ENCODE results near the gene C21orf58.
A peak's percentile ranks its signal among the peaks of the same experiment; 100 is the strongest.
"Not testable (repeated sequence)": the region's sequence is repeated elsewhere in the genome, so short reads cannot be mapped to it uniquely, and the experiment has no call there.

C21orf58 gene

DNA sequence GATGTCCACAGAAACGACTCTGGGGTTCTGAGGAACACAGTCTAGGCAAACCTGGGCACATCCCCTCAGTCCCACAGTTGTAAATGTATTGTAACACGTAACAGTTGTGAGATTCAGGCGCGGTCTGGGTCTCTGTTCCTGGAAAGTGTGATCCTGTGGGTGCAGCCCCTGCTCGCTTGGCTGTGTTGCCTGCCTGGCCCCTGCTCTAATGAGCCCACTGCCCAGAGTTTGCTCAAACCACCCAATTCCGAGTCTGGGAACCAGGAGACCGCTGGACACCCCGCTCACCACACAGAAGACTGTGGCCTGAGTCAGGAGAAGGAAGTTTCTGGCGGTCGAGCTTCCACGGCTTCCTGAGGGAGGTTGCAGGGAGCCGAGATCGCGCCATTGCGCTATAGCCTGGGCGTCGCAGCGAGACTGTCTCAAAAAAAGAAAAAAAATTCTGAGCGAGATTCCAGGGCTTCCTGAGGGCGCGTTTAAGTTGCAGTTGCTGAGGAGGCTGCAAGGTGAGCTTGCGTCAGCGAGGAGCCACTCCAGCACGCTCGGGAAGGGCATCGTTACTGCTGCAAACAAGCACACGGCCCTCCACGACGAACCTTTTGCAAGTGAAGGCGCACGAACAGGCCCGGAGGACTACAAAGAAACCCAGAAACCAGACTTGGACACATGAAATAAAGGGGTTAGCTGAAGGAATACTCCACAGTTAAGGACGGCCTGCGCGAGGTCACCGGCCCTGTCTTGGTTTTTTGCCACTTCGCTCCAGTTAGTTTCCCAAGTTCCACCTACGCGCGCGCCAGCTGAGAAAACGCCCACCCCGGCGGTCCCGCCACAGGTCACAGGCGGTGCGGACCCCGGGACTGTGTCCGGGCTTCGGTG lies 1.1 kb downstream of the C21orf58 start:
- WGBS = 5% methylated on average over 50 of the region's 50 CpGs
- Histone ChIP-seq H3K4me1 (ENCODE audit: insufficient read depth, low read length) (peaks cover 22% of the 10 kb centered on the region), H3K27ac (ENCODE audit: low read depth, low read length) (peak overlapping the region; percentile 96), H3K9ac (ENCODE audit: low read depth, low read length) (peak overlapping the region; percentile 96), H3K4me3 (ENCODE audit: low read length) (peak overlapping the region; percentile 100), H3K27me3 (ENCODE audit: insufficient read depth, low read length) (no peaks in the 10 kb centered on the region), H3K9me3 (ENCODE audit: insufficient read depth, low read depth, low read length) (no peaks in the 10 kb centered on the region), H3K36me3 (ENCODE audit: insufficient read depth, low read length) (peaks cover 23% of the 10 kb centered on the region)

DNA sequence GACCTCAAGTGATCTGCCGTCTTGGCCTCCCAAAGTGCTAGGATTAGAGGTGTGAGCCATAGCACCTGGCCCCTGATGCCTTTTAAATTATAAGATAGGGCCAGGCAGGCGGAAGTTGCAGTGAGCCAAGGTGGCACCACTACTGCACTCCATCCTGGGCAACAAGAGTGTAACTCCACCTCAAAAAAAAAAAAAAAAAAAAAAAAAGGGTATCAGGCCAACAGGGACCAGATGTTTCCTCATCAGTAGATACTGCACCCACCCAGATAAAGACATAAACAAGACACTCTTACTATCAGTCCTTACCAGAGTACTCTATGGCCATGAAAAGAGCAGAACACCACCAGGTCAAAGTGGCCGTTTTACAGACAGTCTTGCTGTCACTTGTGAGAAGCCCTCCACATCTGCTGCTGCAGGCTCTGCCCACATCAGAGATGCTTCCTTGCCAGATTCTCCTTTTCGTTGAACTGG lies 3.3 kb downstream of the C21orf58 start:
- Histone ChIP-seq H3K27ac (ENCODE audit: low read depth, low read length) (no peak overlapping the region), H3K4me3 (ENCODE audit: low read length) (peak overlapping the region; percentile 27; the same call in 1 of the 2 replicates)

DNA sequence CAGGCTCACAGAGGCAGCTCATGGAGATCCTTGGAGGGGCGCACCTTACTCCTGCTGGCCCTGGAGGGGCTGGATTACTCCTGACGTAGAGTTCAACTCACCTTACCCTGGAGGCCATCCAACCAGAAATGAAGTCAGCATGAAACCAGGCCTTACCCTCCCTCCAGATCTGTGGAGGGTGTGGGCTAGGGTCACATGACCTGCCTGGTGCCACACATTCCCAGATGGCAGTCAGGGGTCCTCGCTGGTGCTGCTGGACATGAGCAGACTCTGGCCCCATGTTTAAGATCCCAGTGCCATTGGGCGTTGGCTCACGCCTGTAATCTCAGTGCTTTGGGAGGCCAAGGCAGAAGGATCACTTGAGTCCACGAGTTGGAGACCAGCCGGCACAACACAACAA lies 4.5 kb downstream of the C21orf58 start:
- peaks cover 11% of the 10 kb centered on the region; the same call in 1 of the 2 replicates for H3K4me1 ChIP-seq (ENCODE audit: insufficient read depth, low read length)
- H3K27me3 ChIP-seq (ENCODE audit: insufficient read depth, low read length) = no peaks in the 10 kb centered on the region
- peaks cover 23% of the 10 kb centered on the region for H3K36me3 ChIP-seq (ENCODE audit: insufficient read depth, low read length)
- 92% methylated on average over 7 of the region's 7 CpGs for WGBS
- H3K4me3 ChIP-seq (ENCODE audit: low read length) = no peak overlapping the region
- H3K27ac ChIP-seq (ENCODE audit: low read depth, low read length) = no peak overlapping the region
- no peaks in the 10 kb centered on the region for H3K9me3 ChIP-seq (ENCODE audit: insufficient read depth, low read depth, low read length)
- no peak overlapping the region for H3K9ac ChIP-seq (ENCODE audit: low read depth, low read length)

More for the DNA sequence above, 3.3 kb downstream of the C21orf58 start:
- Histone ChIP-seq H3K9ac (ENCODE audit: low read depth, low read length) (no peak overlapping the region), H3K9me3 (ENCODE audit: insufficient read depth, low read depth, low read length) (no peaks in the 10 kb centered on the region), H3K4me1 (ENCODE audit: insufficient read depth, low read length) (peaks cover 12% of the 10 kb centered on the region), H3K27me3 (ENCODE audit: insufficient read depth, low read length) (no peaks in the 10 kb centered on the region), H3K36me3 (ENCODE audit: insufficient read depth, low read length) (peaks cover 15% of the 10 kb centered on the region)
- WGBS = 97% methylated on average over 4 of the region's 4 CpGs

DNA sequence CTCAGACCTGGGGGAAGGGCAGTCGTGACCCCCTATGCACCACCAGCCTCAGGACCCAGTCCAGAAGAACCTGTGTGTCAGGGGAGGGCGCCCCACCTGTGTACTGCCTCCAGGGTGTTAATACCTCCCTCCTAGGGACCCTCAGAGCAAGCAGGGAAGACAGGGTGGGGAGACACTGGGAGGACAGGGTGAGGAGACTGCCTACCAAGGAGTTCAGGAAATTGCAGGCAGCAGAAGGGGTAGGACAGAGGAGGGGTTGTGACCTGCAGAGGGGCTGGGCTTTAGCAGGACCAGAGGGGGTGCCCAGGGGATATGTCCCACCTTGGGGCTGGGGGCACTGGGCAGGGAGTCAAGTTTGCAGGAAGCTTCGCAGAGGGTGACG lies 5.2 kb downstream of the C21orf58 start:
- H3K4me3 ChIP-seq (ENCODE audit: low read length) = no peak overlapping the region
- H3K27ac ChIP-seq (ENCODE audit: low read depth, low read length) = no peak overlapping the region

DNA sequence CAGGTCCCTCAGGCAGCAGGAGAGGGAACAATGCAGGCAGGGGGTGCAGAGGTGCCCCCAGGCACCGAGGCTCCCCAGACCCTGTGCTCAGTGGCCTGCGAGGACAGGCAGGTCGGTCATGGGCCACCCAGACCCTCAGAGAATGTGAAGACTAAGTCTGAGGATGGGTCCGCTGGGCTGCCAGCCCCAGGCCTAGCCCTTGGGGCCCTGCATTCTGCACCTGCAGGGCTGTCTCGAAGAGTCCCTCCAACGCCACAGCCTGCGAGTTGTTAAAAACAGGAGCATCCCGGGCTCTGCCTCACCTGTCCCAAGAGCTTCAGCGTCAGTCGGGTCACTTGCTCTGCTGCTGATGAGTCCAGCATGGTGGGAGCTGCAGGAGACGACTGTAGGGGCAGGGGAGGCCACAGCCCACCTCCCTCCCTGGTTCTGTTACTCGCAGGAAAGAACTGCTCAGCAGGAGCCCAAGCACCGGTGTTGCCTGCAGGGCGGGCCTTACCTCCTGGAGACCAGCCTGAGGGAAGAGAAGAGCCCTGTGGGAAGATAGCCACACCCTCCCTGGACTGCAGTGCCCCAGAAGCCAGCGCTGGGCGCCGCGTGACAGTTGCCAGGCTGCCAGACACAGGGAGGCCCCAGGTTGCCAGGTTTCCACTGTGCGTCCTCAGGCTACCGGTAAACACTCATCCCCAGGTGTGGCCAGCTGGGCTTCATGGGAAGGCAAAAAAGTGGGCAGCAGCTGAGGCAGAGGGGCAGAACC lies 5.8 kb downstream of the C21orf58 start:
- Histone ChIP-seq H3K36me3 (ENCODE audit: insufficient read depth, low read length) (peaks cover 29% of the 10 kb centered on the region), H3K9me3 (ENCODE audit: insufficient read depth, low read depth, low read length) (no peaks in the 10 kb centered on the region), H3K4me1 (ENCODE audit: insufficient read depth, low read length) (peaks cover 11% of the 10 kb centered on the region; the same call in 1 of the 2 replicates), H3K4me3 (ENCODE audit: low read length) (no peak overlapping the region), H3K27ac (ENCODE audit: low read depth, low read length) (no peak overlapping the region), H3K27me3 (ENCODE audit: insufficient read depth, low read length) (no peaks in the 10 kb centered on the region), H3K9ac (ENCODE audit: low read depth, low read length) (no peak overlapping the region)
- WGBS = 47% methylated on average over 20 of the region's 20 CpGs

More for the DNA sequence above, 5.2 kb downstream of the C21orf58 start:
- Histone ChIP-seq H3K9ac (ENCODE audit: low read depth, low read length) (no peak overlapping the region), H3K4me1 (ENCODE audit: insufficient read depth, low read length) (peaks cover 11% of the 10 kb centered on the region; the same call in 1 of the 2 replicates), H3K27me3 (ENCODE audit: insufficient read depth, low read length) (no peaks in the 10 kb centered on the region), H3K36me3 (ENCODE audit: insufficient read depth, low read length) (peaks cover 24% of the 10 kb centered on the region), H3K9me3 (ENCODE audit: insufficient read depth, low read depth, low read length) (no peaks in the 10 kb centered on the region)
- whole genome bisulfite sequencing = 73% methylated on average over 4 of the region's 4 CpGs

DNA sequence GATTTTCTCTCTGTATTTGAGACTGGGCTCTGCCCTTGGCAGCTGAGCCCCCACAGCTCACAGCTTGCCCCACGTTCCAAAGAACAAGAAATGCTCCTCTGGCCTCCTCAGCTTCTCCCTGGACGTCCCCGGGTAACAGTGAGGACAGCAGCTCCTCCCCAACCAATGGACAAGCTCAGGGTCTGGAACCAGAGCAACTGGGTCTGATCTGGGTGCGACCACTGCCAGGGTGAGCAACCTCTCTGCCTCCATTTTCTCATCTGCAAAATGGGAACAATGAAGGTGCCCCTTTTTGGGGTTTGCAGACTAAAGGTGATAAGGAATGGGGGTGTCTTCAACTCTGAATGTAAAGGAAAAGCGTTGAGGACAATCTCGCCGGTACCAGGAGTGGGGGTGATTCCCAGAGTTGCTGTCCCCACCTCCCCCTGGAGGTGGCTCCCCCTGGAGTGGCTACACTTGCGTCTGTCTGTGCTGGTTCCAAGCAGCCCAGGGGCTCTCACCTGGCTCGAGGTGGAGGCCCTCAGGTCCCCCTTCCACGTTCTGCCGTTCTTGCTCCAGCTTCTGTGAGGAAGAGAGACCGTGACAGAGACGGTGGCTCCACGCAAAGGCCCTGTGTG lies 6.9 kb downstream of the C21orf58 start:
- Histone ChIP-seq H3K27me3 (ENCODE audit: insufficient read depth, low read length) (no peaks in the 10 kb centered on the region), H3K36me3 (ENCODE audit: insufficient read depth, low read length) (peaks cover 29% of the 10 kb centered on the region), H3K9ac (ENCODE audit: low read depth, low read length) (no peak overlapping the region), H3K27ac (ENCODE audit: low read depth, low read length) (no peak overlapping the region), H3K4me3 (ENCODE audit: low read length) (no peak overlapping the region), H3K9me3 (ENCODE audit: insufficient read depth, low read depth, low read length) (no peaks in the 10 kb centered on the region), H3K4me1 (ENCODE audit: insufficient read depth, low read length) (peaks cover 7% of the 10 kb centered on the region; the same call in 1 of the 2 replicates)
- 91% methylated on average over 14 of the region's 14 CpGs for WGBS

DNA sequence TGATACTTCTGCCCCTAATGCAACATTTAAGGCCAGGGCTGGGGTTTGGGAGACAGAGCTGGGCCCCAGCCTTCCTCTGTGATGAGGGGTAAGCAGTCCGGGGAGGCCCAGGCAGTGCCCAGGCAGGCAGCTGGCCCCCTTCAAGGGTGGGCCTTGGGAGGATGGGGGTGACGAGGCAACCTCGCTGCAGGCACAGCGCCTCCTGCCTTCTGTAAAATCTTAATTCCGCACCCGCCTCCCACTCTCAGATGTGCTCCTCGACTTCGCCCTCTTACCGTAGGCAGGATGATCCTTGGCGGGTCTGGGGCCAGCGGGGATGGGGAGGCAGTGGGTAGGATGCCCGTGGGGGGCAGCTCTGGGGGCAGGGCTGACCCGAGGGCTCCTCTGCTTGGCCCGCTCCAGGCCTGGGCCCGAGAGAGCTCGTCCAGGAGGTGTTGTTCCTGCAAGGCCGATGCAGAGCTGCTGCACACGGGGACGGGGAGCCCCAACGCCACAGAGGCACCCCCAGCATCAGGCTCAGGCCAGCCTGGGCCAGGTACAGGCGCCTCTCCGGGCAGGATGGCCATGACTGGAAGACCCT lies 9.1 kb downstream of the C21orf58 start:
- H3K9me3 ChIP-seq (ENCODE audit: insufficient read depth, low read depth, low read length) = no peaks in the 10 kb centered on the region
- no peaks in the 10 kb centered on the region for H3K4me1 ChIP-seq (ENCODE audit: insufficient read depth, low read length)
- H3K4me3 ChIP-seq (ENCODE audit: low read length) = no peak overlapping the region
- no peak overlapping the region for H3K27ac ChIP-seq (ENCODE audit: low read depth, low read length)
- WGBS = 95% methylated on average over 22 of the region's 22 CpGs
- H3K27me3 ChIP-seq (ENCODE audit: insufficient read depth, low read length) = no peaks in the 10 kb centered on the region
- peaks cover 26% of the 10 kb centered on the region for H3K36me3 ChIP-seq (ENCODE audit: insufficient read depth, low read length)
- no peak overlapping the region for H3K9ac ChIP-seq (ENCODE audit: low read depth, low read length)

DNA sequence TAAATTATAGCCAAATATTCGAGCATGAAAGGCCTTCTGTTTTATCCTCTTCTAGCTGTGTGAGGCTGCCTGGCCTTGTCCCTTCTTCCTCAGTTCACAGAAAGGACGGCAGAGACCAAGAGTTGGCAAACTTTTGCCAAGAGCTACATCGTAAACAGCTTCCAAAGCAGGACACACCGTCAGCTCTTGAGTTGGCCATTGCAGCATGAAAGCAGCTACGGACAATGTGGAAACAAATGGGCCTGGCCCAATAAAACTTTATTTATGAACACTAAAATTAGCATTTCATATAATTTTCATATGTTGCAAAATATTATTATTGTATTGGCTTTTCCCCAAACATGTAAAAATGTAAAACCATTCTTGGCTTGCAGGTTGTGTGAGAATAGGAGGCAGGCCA lies 10.7 kb downstream of the C21orf58 start:
- 96% methylated on average over 5 of the region's 5 CpGs for WGBS
- no peaks in the 10 kb centered on the region for H3K4me1 ChIP-seq (ENCODE audit: insufficient read depth, low read length)
- H3K27ac ChIP-seq (ENCODE audit: low read depth, low read length) = no peak overlapping the region
- H3K9me3 ChIP-seq (ENCODE audit: insufficient read depth, low read depth, low read length) = no peaks in the 10 kb centered on the region
- H3K4me3 ChIP-seq (ENCODE audit: low read length) = no peak overlapping the region
- no peak overlapping the region for H3K9ac ChIP-seq (ENCODE audit: low read depth, low read length)
- peaks cover 35% of the 10 kb centered on the region for H3K36me3 ChIP-seq (ENCODE audit: insufficient read depth, low read length)
- no peaks in the 10 kb centered on the region for H3K27me3 ChIP-seq (ENCODE audit: insufficient read depth, low read length)

DNA sequence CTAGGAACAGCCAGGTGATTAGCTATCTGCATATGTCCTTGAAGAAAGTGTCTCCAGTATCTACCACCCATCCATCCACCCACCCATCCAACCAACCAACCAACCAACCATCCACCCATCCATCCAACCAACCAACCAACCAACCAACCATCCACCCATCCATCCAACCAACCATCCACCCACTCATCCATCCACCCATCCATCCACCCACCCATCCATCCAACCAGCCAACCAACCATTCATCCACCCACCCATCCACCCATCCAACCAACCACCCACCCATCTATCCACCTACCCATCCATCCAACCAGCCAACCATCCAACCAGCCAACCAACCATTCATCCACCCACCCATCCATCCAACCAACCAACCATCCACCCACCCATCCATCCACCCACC lies 12.1 kb downstream of the C21orf58 start:
- H3K4me3 ChIP-seq (ENCODE audit: low read length) = no peak overlapping the region
- no peaks in the 10 kb centered on the region for H3K4me1 ChIP-seq (ENCODE audit: insufficient read depth, low read length)
- no peak overlapping the region for H3K27ac ChIP-seq (ENCODE audit: low read depth, low read length)
- H3K9me3 ChIP-seq (ENCODE audit: insufficient read depth, low read depth, low read length) = no peaks in the 10 kb centered on the region
- no peak overlapping the region for H3K9ac ChIP-seq (ENCODE audit: low read depth, low read length)
- peaks cover 40% of the 10 kb centered on the region for H3K36me3 ChIP-seq (ENCODE audit: insufficient read depth, low read length)
- no peaks in the 10 kb centered on the region for H3K27me3 ChIP-seq (ENCODE audit: insufficient read depth, low read length)

DNA sequence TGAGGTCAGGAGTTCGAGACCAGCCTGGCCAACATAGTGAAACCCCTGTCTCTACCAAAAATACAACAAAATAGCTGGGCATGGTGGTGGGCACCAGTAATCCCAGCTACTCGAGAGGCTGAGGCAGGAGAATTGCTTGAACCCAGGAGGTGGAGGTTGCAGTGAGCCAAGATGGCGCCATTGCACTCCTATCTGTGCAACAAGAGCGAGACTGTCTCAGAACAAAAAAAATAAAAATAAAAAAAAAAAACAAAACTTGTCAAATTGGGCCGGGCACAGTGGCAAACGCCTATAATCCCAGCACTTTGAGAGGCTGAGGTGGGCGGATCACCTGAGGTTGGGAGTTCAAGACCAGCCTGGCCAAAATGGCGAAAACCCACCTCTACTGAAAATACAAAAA lies 13.4 kb downstream of the C21orf58 start:
- not testable (repeated sequence) for H3K4me3 ChIP-seq (ENCODE audit: low read length); H3K9ac ChIP-seq (ENCODE audit: low read depth, low read length); H3K27ac ChIP-seq (ENCODE audit: low read depth, low read length); H3K27me3 ChIP-seq (ENCODE audit: insufficient read depth, low read length); H3K9me3 ChIP-seq (ENCODE audit: insufficient read depth, low read depth, low read length); H3K4me1 ChIP-seq (ENCODE audit: insufficient read depth, low read length)
- H3K36me3 ChIP-seq (ENCODE audit: insufficient read depth, low read length) = peaks cover 39% of the 10 kb centered on the region
- 89% methylated on average over 8 of the region's 8 CpGs for WGBS
